ENCODE measurements around the gene NPHS1.

DNA sequence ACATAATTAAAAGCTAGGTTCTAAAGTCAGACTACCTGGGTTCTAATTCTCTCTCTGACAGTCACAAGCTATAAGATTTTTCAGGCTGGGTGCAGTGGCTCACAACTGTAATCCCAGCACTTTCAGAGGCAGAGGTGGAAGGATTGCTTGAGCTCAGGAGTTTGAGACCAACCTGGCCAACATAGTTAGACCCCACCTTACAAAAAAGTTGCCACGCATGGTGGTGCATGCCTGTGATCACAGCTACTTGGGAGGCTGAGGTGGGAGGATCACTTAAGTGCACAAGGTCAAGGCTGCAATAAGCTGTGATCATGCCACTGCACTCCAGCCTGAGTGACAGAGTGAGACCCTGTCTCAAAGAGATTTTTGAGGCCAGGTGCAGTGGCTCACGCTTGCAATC lies 42.0 kb upstream of the NPHS1 start:
- TF ChIP-seq, protein P1, sequence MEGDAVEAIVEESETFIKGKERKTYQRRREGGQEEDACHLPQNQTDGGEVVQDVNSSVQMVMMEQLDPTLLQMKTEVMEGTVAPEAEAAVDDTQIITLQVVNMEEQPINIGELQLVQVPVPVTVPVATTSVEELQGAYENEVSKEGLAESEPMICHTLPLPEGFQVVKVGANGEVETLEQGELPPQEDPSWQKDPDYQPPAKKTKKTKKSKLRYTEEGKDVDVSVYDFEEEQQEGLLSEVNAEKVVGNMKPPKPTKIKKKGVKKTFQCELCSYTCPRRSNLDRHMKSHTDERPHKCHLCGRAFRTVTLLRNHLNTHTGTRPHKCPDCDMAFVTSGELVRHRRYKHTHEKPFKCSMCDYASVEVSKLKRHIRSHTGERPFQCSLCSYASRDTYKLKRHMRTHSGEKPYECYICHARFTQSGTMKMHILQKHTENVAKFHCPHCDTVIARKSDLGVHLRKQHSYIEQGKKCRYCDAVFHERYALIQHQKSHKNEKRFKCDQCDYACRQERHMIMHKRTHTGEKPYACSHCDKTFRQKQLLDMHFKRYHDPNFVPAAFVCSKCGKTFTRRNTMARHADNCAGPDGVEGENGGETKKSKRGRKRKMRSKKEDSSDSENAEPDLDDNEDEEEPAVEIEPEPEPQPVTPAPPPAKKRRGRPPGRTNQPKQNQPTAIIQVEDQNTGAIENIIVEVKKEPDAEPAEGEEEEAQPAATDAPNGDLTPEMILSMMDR (conservative IDR thresholded peaks at IDR 0.05) = no peak
- TF ChIP-seq ZFX (IDR thresholded peaks at IDR 0.05) = no peak

Data from C4-2B (cell line).